ENCODE data around the gene BTBD10. TPM values are rescaled to one million over a fixed set of nuclear protein-coding genes. Genes with fewer than 3 reads are reported as not detected.

The BTBD10 gene
- total RNA-seq, 1 donor from 2014 or later, result 21.9 TPM

- intact Hi-C loops (cut with DNase I), result no loop called here
- H3K4me3 ChIP-seq, result peak overlapping the region; percentile 34
- TF ChIP-seq CTCF (IDR thresholded peaks at IDR 0.05), result peak; percentile 25
- no peaks in the 10 kb centered on the region for H3K4me1 ChIP-seq
- peak; percentile 74 for ATAC-seq
- no peaks in the 10 kb centered on the region for H3K27me3 ChIP-seq
- H3K27ac ChIP-seq, result no peak overlapping the region
- H3K9me3 ChIP-seq, result no peaks in the 10 kb centered on the region
- no peak for DNase-seq
- H3K36me3 ChIP-seq, result no peaks in the 10 kb centered on the region
Observed at GRCh38 chr11:13487661-13488030, 24.6 kb upstream of the BTBD10 start.

- H3K4me3 ChIP-seq, result peak overlapping the region; percentile 34
- peak; percentile 86 for DNase-seq
- H3K27ac ChIP-seq, result no peak overlapping the region
- H3K36me3 ChIP-seq, result no peaks in the 10 kb centered on the region
- H3K9me3 ChIP-seq, result no peaks in the 10 kb centered on the region
- intact Hi-C loops (cut with DNase I), result no loop called here
- peak; percentile 46 for TF ChIP-seq CTCF (IDR thresholded peaks at IDR 0.05)
- no peaks in the 10 kb centered on the region for H3K27me3 ChIP-seq
- peak; percentile 94 for ATAC-seq
- H3K4me1 ChIP-seq, result no peaks in the 10 kb centered on the region
Observed at GRCh38 chr11:13486926-13487660, 24.1 kb upstream of the BTBD10 start.

GRCh38 chr11:13480198-13480597, 17.2 kb upstream of the BTBD10 start:
- intact Hi-C loops (cut with DNase I), result no loop called here
- no peak for TF ChIP-seq CTCF (IDR thresholded peaks at IDR 0.05)
- ATAC-seq, result no peak

GRCh38 chr11:13479688-13480087, 16.7 kb upstream of the BTBD10 start:
- Histone ChIP-seq H3K27me3 (no peaks in the 10 kb centered on the region), H3K9me3 (no peaks in the 10 kb centered on the region), H3K4me3 (no peak overlapping the region), H3K4me1 (no peaks in the 10 kb centered on the region), H3K36me3 (no peaks in the 10 kb centered on the region), H3K27ac (no peak overlapping the region)
- ATAC-seq (no peak), DNase-seq (no peak)
- intact Hi-C loops (cut with DNase I), result no loop called here
- TF ChIP-seq CTCF (IDR thresholded peaks at IDR 0.05), result no peak

More at GRCh38 chr11:13480198-13480597, 17.2 kb upstream of the BTBD10 start:
- no peaks in the 10 kb centered on the region for H3K27me3 ChIP-seq
- no peak overlapping the region for H3K4me3 ChIP-seq
- H3K4me1 ChIP-seq, result no peaks in the 10 kb centered on the region
- H3K27ac ChIP-seq, result no peak overlapping the region
- no peak for DNase-seq
- no peaks in the 10 kb centered on the region for H3K36me3 ChIP-seq
- no peaks in the 10 kb centered on the region for H3K9me3 ChIP-seq

- intact Hi-C loops (cut with DNase I), result no loop called here
- no peak for DNase-seq
- Histone ChIP-seq H3K27me3 (no peaks in the 10 kb centered on the region), H3K4me1 (no peaks in the 10 kb centered on the region), H3K9me3 (no peaks in the 10 kb centered on the region), H3K4me3 (no peak overlapping the region), H3K36me3 (no peaks in the 10 kb centered on the region), H3K27ac (no peak overlapping the region)
- ATAC-seq, result no peak
- no peak for TF ChIP-seq CTCF (IDR thresholded peaks at IDR 0.05)
Observed at GRCh38 chr11:13475091-13475490, 12.1 kb upstream of the BTBD10 start.
